Parathyroid adenoma (tissue), 2 donors: Measurements from ENCODE around the gene DCAF17.

Experiments used
- H2AFZ ChIP-seq: fragments of 300-600 bp; sonication (generic); one replicate; pipeline ENCODE4 v1.7.0; 2017; ENCODE audit warnings: antibody characterized with exemption, mild to moderate bottlenecking
- H3K27ac ChIP-seq: fragments of 300-600 bp; sonication (generic); one replicate; pipeline ENCODE4 v1.7.0; 2017
- H3K27me3 ChIP-seq: fragments of 300-600 bp; sonication (generic); one replicate; pipeline ENCODE4 v1.7.0; 2017; ENCODE audit warnings: low read length; ENCODE audit not compliant: control insufficient read depth, insufficient read depth
- H3K36me3 ChIP-seq: fragments of 300-600 bp; sonication (generic); one replicate; pipeline ENCODE4 v1.7.0; 2017; ENCODE audit warnings: low read length; ENCODE audit not compliant: control insufficient read depth, insufficient read depth
- H3K4me1 ChIP-seq: fragments of 300-600 bp; sonication (generic); one replicate; pipeline ENCODE4 v1.7.0; 2017; ENCODE audit warnings: control low read depth
- H3K4me2 ChIP-seq: fragments of 300-600 bp; sonication (generic); one replicate; pipeline ENCODE4 v1.7.0; 2017; ENCODE audit warnings: low read length
- H3K4me3 ChIP-seq: fragments of 300-600 bp; sonication (generic); one replicate; pipeline ENCODE4 v1.7.0; 2017; ENCODE audit warnings: low read depth, low read length
- H3K79me2 ChIP-seq: fragments of 300-600 bp; sonication (generic); one replicate; pipeline ENCODE4 v1.7.0; 2017; ENCODE audit warnings: control low read depth
- H3K9ac ChIP-seq: fragments of 300-600 bp; sonication (generic); one replicate; pipeline ENCODE4 v1.7.0; 2017; ENCODE audit warnings: mild to moderate bottlenecking
- H3K9me3 ChIP-seq: fragments of 300-600 bp; sonication (generic); one replicate; pipeline ENCODE4 v1.7.0; 2017; ENCODE audit warnings: low read length; ENCODE audit not compliant: control insufficient read depth
- TF ChIP-seq, protein P1 (sequence below): fragments of 300-600 bp; sonication (generic); IDR thresholded peaks from one replicate; pipeline ENCODE4 v1.7.0; 2017; ENCODE audit warnings: antibody characterized with exemption, mild to moderate bottlenecking
- donor health status: primary hyperparathyroidism.

The DCAF17 gene

GRCh38 chr2:171479154-171479814 lies 45.3 kb downstream of the DCAF17 start:
- H3K27ac ChIP-seq, result no peak overlapping the region
- no peaks in the 10 kb centered on the region for H3K4me1 ChIP-seq
- no peak overlapping the region for H3K4me2 ChIP-seq
- no peak overlapping the region for H2AFZ ChIP-seq
- H3K9ac ChIP-seq, result no peak overlapping the region
- no peaks in the 10 kb centered on the region for H3K36me3 ChIP-seq
- no peak overlapping the region for H3K4me3 ChIP-seq
- TF ChIP-seq, protein P1, sequence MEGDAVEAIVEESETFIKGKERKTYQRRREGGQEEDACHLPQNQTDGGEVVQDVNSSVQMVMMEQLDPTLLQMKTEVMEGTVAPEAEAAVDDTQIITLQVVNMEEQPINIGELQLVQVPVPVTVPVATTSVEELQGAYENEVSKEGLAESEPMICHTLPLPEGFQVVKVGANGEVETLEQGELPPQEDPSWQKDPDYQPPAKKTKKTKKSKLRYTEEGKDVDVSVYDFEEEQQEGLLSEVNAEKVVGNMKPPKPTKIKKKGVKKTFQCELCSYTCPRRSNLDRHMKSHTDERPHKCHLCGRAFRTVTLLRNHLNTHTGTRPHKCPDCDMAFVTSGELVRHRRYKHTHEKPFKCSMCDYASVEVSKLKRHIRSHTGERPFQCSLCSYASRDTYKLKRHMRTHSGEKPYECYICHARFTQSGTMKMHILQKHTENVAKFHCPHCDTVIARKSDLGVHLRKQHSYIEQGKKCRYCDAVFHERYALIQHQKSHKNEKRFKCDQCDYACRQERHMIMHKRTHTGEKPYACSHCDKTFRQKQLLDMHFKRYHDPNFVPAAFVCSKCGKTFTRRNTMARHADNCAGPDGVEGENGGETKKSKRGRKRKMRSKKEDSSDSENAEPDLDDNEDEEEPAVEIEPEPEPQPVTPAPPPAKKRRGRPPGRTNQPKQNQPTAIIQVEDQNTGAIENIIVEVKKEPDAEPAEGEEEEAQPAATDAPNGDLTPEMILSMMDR, result no peak
- no peaks in the 10 kb centered on the region for H3K79me2 ChIP-seq
- H3K9me3 ChIP-seq, result no peaks in the 10 kb centered on the region
- no peaks in the 10 kb centered on the region for H3K27me3 ChIP-seq

GRCh38 chr2:171480908-171481307 lies 46.9 kb downstream of the DCAF17 start:
- Histone ChIP-seq H3K36me3 (no peaks in the 10 kb centered on the region), H3K4me3 (no peak overlapping the region), H3K27me3 (no peaks in the 10 kb centered on the region), H3K9ac (no peak overlapping the region), H2AFZ (no peak overlapping the region), H3K4me2 (no peak overlapping the region), H3K27ac (no peak overlapping the region), H3K79me2 (no peaks in the 10 kb centered on the region), H3K9me3 (no peaks in the 10 kb centered on the region), H3K4me1 (no peaks in the 10 kb centered on the region)
- TF ChIP-seq, protein P1, result no peak

DNA sequence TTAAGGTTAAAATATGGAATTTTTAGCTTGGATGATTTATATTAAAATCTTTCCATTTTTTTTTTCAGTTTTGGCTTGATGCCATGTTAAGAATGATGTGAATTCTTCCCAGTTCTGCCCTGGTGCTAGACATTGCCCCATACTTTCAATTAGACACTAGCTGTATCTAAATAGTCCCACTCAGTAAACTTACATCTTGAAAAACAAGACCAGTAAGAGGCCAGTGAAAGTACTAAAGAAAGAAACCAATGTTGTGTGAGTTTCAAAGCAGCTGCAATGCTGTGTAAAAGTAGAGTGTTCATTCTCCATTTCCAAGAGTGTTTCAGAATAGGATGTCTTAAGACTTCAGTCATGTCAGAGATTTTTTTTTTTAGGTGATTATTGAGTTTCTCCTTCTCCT lies 48.3 kb downstream of the DCAF17 start:
- Histone ChIP-seq H3K4me3 (no peak overlapping the region), H3K9me3 (no peaks in the 10 kb centered on the region), H3K4me2 (no peak overlapping the region), H3K27me3 (no peaks in the 10 kb centered on the region), H3K36me3 (no peaks in the 10 kb centered on the region), H3K4me1 (no peaks in the 10 kb centered on the region), H3K27ac (no peak overlapping the region), H2AFZ (no peak overlapping the region), H3K9ac (no peak overlapping the region), H3K79me2 (no peaks in the 10 kb centered on the region)
- TF ChIP-seq, protein P1, result no peak

- H3K27ac ChIP-seq, result no peak overlapping the region
- TF ChIP-seq, protein P1, result no peak
- no peaks in the 10 kb centered on the region for H3K36me3 ChIP-seq
- no peaks in the 10 kb centered on the region for H3K27me3 ChIP-seq
- H3K4me1 ChIP-seq, result no peaks in the 10 kb centered on the region
- no peak overlapping the region for H2AFZ ChIP-seq
- H3K4me3 ChIP-seq, result no peak overlapping the region
- H3K79me2 ChIP-seq, result no peaks in the 10 kb centered on the region
- no peak overlapping the region for H3K4me2 ChIP-seq
- no peak overlapping the region for H3K9ac ChIP-seq
- H3K9me3 ChIP-seq, result no peaks in the 10 kb centered on the region
These were observed 48.9 kb downstream of the DCAF17 start for GRCh38 chr2:171482877-171483276.

GRCh38 chr2:171483793-171484192 lies 49.8 kb downstream of the DCAF17 start:
- Histone ChIP-seq H3K4me3 (no peak overlapping the region), H3K4me1 (no peaks in the 10 kb centered on the region), H3K36me3 (no peaks in the 10 kb centered on the region), H3K27me3 (no peaks in the 10 kb centered on the region), H3K4me2 (no peak overlapping the region), H3K9ac (no peak overlapping the region), H3K27ac (no peak overlapping the region), H2AFZ (no peak overlapping the region), H3K9me3 (no peaks in the 10 kb centered on the region), H3K79me2 (no peaks in the 10 kb centered on the region)
- TF ChIP-seq, protein P1, result no peak
